Thyroid gland (tissue), 4 donors: Measurements from ENCODE around the gene FOXF2. TPM values are rescaled to one million over a fixed set of nuclear protein-coding genes. Genes with fewer than 3 reads are reported as not detected.

Source experiments
- DNase-seq, 2 donors: peaks; one replicate each; pipeline ENCODE4 v3.0.0-alpha.2; 2019
- H3K27ac ChIP-seq, 3 donors: fragments of 200-600 bp; sonication (generic); 1 replicate in 2 of 3; 2 replicates in 1 of 3; pipeline ENCODE4 v1.5.1; 2016 to 2019; ENCODE audit warnings: mild to moderate bottlenecking in 1 of 3, moderate library complexity in 1 of 3
- H3K27me3 ChIP-seq: fragments of 200-600 bp; sonication (generic); one replicate; pipeline ENCODE4 v1.5.1; 2019
- H3K36me3 ChIP-seq, 2 donors: fragments of 200-600 bp; sonication (generic); one replicate each; pipeline ENCODE4 v1.5.1; 2016 to 2019
- H3K4me1 ChIP-seq, 2 donors: fragments of 200-600 bp; sonication (generic); one replicate each; pipeline ENCODE4 v1.5.1; 2017 to 2019
- H3K4me3 ChIP-seq, 3 donors: fragments of 200-600 bp; sonication (generic); replicated peaks in 1 of 3; 1 replicate in 2 of 3; 2 replicates in 1 of 3; pipeline ENCODE4 v1.5.1; 2016; ENCODE audit warnings: mild to moderate bottlenecking in 1 of 3
- H3K9me3 ChIP-seq: fragments of 200-600 bp; sonication (generic); one replicate; pipeline ENCODE4 v1.5.1; 2017
- POLR2A ChIP-seq, 2 donors: fragments of 450-650 bp; IDR thresholded peaks; one replicate each; pipeline ENCODE4 v1.6.1; 2017; ENCODE audit warnings: antibody characterized with exemption in 2 of 2, mild to moderate bottlenecking in 2 of 2, moderate library complexity in 1 of 2
- WGBS, 2 donors: methylation state at CpG; one replicate each; pipeline ENCODE4 v1.1.5; 2017; 5-methylcytosine and 5-hydroxymethylcytosine counted together
- intact Hi-C: fragments of 100-400 bp; cut with DNase I; formaldehyde crosslinking; loops from one replicate; pipeline ENCODE4 v1.15.1; 2023
- total RNA-seq, 4 donors: library from RNA; depleted of rRNA; stranded (reverse); fragments of >200 nt; gene quantifications; one replicate each; pipeline ENCODE4 v1.2.3, GENCODE V29; 2016
- TF ChIP-seq, protein P1 (sequence below), 6 experiments: fragments of 200-600 bp in 3 of 6; fragments of 450-650 bp in 3 of 6; sonication (generic) in 3 of 6; IDR thresholded peaks; one replicate each; pipeline ENCODE4 v1.5.1; 2016 to 2019; ENCODE audit warnings: antibody characterized with exemption in 6 of 6, mild to moderate bottlenecking in 2 of 6, inconsistent platforms in 1 of 6, moderate library complexity in 1 of 6

Gene FOXF2
- total RNA-seq, 4 donors from 2014 or later, result 1.3 to 2.0 (median 1.7) TPM

DNA sequence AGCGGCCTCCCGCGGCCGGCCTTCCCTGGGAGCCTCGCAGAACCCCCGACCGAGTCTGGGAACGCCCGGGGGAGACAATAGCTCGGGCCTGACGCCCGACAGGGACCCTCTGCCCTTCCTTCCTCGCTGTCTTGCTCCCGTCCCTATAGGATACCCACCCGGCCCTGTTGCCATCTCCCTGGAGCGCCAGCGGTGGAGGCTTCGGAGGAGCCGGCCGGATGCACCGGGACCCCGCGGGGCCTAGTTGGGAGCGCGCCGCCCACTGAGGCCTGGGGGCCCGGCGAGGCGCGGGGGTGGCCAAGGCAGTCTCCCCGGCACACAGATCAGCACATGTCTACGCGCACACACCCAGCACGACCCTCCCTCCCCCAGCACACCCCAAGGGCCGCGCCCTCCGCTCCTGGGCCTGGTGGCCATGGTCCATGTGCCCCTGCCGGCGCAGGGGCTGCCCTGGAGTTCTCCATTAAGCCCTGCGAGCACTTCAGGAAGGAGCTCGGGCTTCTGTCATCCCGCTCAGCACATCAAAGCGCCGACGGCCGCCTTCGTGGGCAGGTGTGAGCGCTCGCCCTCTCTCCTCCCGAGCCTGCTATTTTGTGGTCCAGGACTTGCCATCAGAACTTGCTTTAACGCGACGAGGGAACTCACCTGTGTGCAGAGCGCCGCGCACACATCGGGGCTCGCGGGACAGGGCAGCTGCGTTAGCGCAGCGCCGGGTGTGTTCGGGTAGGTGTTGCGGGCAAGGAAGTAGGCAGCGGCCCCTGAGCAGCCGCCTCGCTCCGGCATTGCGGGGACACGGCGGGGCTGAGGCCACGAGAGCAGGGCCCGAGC is 3.7 kb downstream of the FOXF2 start:
- Histone ChIP-seq H3K36me3 (no peaks in the 10 kb centered on the region), H3K27ac (no peak overlapping the region), H3K4me1 (peaks cover 15 to 42% of the 10 kb centered on the region in 2 donors), H3K27me3 (peaks cover 43% of the 10 kb centered on the region), H3K9me3 (no peaks in the 10 kb centered on the region), H3K4me3 (peak overlapping the region in 1 of 3 donors; percentile 21)
- TF ChIP-seq, protein P1, sequence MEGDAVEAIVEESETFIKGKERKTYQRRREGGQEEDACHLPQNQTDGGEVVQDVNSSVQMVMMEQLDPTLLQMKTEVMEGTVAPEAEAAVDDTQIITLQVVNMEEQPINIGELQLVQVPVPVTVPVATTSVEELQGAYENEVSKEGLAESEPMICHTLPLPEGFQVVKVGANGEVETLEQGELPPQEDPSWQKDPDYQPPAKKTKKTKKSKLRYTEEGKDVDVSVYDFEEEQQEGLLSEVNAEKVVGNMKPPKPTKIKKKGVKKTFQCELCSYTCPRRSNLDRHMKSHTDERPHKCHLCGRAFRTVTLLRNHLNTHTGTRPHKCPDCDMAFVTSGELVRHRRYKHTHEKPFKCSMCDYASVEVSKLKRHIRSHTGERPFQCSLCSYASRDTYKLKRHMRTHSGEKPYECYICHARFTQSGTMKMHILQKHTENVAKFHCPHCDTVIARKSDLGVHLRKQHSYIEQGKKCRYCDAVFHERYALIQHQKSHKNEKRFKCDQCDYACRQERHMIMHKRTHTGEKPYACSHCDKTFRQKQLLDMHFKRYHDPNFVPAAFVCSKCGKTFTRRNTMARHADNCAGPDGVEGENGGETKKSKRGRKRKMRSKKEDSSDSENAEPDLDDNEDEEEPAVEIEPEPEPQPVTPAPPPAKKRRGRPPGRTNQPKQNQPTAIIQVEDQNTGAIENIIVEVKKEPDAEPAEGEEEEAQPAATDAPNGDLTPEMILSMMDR (IDR thresholded peaks at IDR 0.05), result no peak
- TF ChIP-seq POLR2A (IDR thresholded peaks at IDR 0.05), result no peak
- DNase-seq, result no peak
- intact Hi-C loops, result no loop called here
- 9 to 25% methylated on average over 9 to 54 of the region's 74 CpGs for WGBS, 2 donors

GRCh38 chr6:1393641-1394283 is 4.4 kb downstream of the FOXF2 start:
- H3K4me3 ChIP-seq, result peak overlapping the region in 1 of 3 donors; percentile 21
- DNase-seq, result no peak
- no peaks in the 10 kb centered on the region for H3K9me3 ChIP-seq
- no peak overlapping the region for H3K27ac ChIP-seq
- intact Hi-C loops, result no loop called here
- H3K36me3 ChIP-seq, result no peaks in the 10 kb centered on the region
- peaks cover 41% of the 10 kb centered on the region for H3K27me3 ChIP-seq
- H3K4me1 ChIP-seq, result peaks cover 15 to 36% of the 10 kb centered on the region in 2 donors
- WGBS, 2 donors, result 19 to 33% methylated on average over 12 to 32 of the region's 47 CpGs
- TF ChIP-seq, protein P1 (IDR thresholded peaks at IDR 0.05), result no peak
- TF ChIP-seq POLR2A (IDR thresholded peaks at IDR 0.05), result no peak

- DNase-seq, result no peak
- TF ChIP-seq, protein P1 (IDR thresholded peaks at IDR 0.05), result no peak
- TF ChIP-seq POLR2A (IDR thresholded peaks at IDR 0.05), result no peak
- H3K27me3 ChIP-seq, result peaks cover 37% of the 10 kb centered on the region
- no peaks in the 10 kb centered on the region for H3K9me3 ChIP-seq
- intact Hi-C loops, result no loop called here
- no peaks in the 10 kb centered on the region for H3K36me3 ChIP-seq
- no peak overlapping the region for H3K27ac ChIP-seq
- WGBS, 2 donors, result 31 to 38% methylated on average over 21 of the region's 21 CpGs
- peaks cover 15 to 30% of the 10 kb centered on the region in 2 donors for H3K4me1 ChIP-seq
- no peak overlapping the region for H3K4me3 ChIP-seq
Observed at GRCh38 chr6:1394514-1395463, 5.4 kb downstream of the FOXF2 start.

GRCh38 chr6:1395506-1395905 is 6.1 kb downstream of the FOXF2 start:
- Histone ChIP-seq H3K9me3 (no peaks in the 10 kb centered on the region), H3K27ac (no peak overlapping the region), H3K36me3 (no peaks in the 10 kb centered on the region), H3K4me3 (no peak overlapping the region), H3K4me1 (peaks cover 12 to 24% of the 10 kb centered on the region in 2 donors), H3K27me3 (peaks cover 37% of the 10 kb centered on the region)
- TF ChIP-seq, protein P1 (IDR thresholded peaks at IDR 0.05), result no peak
- no peak for TF ChIP-seq POLR2A (IDR thresholded peaks at IDR 0.05)
- no peak for DNase-seq
- intact Hi-C loops, result no loop called here
- 42 to 48% methylated on average over 4 of the region's 4 CpGs for WGBS, 2 donors
